Ishikawa (cell line): ENCODE results near the gene CDH13.

ENCODE experiments used
- CEBPB ChIP-seq: IDR thresholded peaks from 2 replicates; pipeline ENCODE4 v1.6.1; 2012
- FOXM1 ChIP-seq: IDR thresholded peaks from 2 replicates; pipeline ENCODE4 v1.6.1; 2012; ENCODE audit warnings: low read depth, borderline replicate concordance
- MAX ChIP-seq: IDR thresholded peaks from 2 replicates; pipeline ENCODE4 v1.6.1; 2012
- TAF1 ChIP-seq: IDR thresholded peaks from 2 replicates; pipeline ENCODE4 v1.6.1; 2012; ENCODE audit warnings: low read depth, mild to moderate bottlenecking
- YY1 ChIP-seq: IDR thresholded peaks from 2 replicates; pipeline ENCODE4 v1.6.1; 2012; ENCODE audit warnings: low read depth

GRCh38 chr16:83145297-83145696, 518.5 kb downstream of the CDH13 start:
- no peak for TF ChIP-seq YY1
- no peak for TF ChIP-seq MAX
- TF ChIP-seq FOXM1, result no peak
- no peak for TF ChIP-seq TAF1
- TF ChIP-seq CEBPB, result no peak
